ENCODE data around the gene PPARG.

DNA sequence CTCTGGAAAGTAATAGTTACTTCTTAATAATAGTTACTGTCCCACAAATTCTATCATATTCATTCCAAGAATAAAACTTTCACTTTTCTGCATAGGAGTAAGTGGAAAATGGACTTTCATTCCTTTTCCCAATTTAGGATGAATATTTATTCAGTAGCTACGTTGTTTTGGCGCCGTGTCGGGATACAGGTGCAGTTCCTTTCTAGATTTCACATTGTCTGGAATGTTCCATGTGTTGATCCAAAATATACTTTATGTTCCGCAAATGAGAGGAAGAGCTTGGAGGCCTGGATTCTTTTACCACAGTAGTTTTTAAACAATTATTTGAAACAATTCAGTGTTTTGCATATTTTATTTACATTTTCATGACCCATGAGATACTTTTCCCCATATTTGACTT lies 22.8 kb upstream of the PPARG start:
- TF ChIP-seq, protein P1, sequence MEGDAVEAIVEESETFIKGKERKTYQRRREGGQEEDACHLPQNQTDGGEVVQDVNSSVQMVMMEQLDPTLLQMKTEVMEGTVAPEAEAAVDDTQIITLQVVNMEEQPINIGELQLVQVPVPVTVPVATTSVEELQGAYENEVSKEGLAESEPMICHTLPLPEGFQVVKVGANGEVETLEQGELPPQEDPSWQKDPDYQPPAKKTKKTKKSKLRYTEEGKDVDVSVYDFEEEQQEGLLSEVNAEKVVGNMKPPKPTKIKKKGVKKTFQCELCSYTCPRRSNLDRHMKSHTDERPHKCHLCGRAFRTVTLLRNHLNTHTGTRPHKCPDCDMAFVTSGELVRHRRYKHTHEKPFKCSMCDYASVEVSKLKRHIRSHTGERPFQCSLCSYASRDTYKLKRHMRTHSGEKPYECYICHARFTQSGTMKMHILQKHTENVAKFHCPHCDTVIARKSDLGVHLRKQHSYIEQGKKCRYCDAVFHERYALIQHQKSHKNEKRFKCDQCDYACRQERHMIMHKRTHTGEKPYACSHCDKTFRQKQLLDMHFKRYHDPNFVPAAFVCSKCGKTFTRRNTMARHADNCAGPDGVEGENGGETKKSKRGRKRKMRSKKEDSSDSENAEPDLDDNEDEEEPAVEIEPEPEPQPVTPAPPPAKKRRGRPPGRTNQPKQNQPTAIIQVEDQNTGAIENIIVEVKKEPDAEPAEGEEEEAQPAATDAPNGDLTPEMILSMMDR (IDR thresholded peaks at IDR 0.05): no peak
- no peak for TF ChIP-seq EP300 (IDR thresholded peaks at IDR 0.05)
